GM12878 (cell line): ENCODE data around the gene SLC38A9. TPM values are rescaled to one million over a fixed set of nuclear protein-coding genes. Genes with fewer than 3 reads are reported as not detected.

Source experiments
- E2F4 ChIP-seq: IDR thresholded peaks from 2 replicates; pipeline ENCODE4 v1.6.1; 2012; ENCODE audit warnings: low read depth, low read length, improper control_type of control experiment
- EP300 ChIP-seq, 2 experiments: fragments of 150-350 bp in 1 of 2; IDR thresholded peaks; 2 replicates each; pipeline ENCODE4 v1.6.1; 2011 to 2012; ENCODE audit warnings: low read depth in 2 of 2, low read length in 2 of 2, borderline replicate concordance in 1 of 2, improper control_type of control experiment in 1 of 2, inconsistent platforms in 1 of 2; ENCODE audit not compliant: control insufficient read depth in 1 of 2
- EZH2 ChIP-seq: IDR thresholded peaks from 2 replicates; pipeline ENCODE4 v1.6.1; 2012; ENCODE audit warnings: low read depth, mild to moderate bottlenecking, control low read depth, inconsistent platforms, low read length, borderline replicate concordance; ENCODE audit not compliant: control insufficient read depth
- HSF1 ChIP-seq: fragments of 150-350 bp; IDR thresholded peaks from 2 replicates; pipeline ENCODE4 v1.6.1; 2014; ENCODE audit warnings: mild to moderate bottlenecking, low read depth, low read length
- IKZF1 ChIP-seq: fragments of 450-650 bp; conservative IDR thresholded peaks from 2 replicates; pipeline ENCODE4 v1.6.1; 2017; ENCODE audit warnings: antibody characterized with exemption, mild to moderate bottlenecking
- KLF5 ChIP-seq: fragments of 450-650 bp; IDR thresholded peaks from 2 replicates; pipeline ENCODE4 v1.6.1; 2014; ENCODE audit warnings: mild to moderate bottlenecking; ENCODE audit not compliant: partially characterized antibody
- MEF2A ChIP-seq: IDR thresholded peaks from 2 replicates; pipeline ENCODE4 v1.6.1; 2011; ENCODE audit warnings: low read depth, mild to moderate bottlenecking, low read length, moderate library complexity; ENCODE audit not compliant: insufficient read depth
- MLLT1 ChIP-seq: fragments of 450-650 bp; IDR thresholded peaks from 2 replicates; pipeline ENCODE4 v1.6.1; 2016; ENCODE audit warnings: mild to moderate bottlenecking
- MTA2 ChIP-seq: fragments of 450-650 bp; IDR thresholded peaks from 2 replicates; pipeline ENCODE4 v1.6.1; 2016; ENCODE audit warnings: low read depth, mild to moderate bottlenecking, moderate library complexity
- NFIC ChIP-seq: IDR thresholded peaks from 2 replicates; pipeline ENCODE4 v1.6.1; 2012; ENCODE audit warnings: low read depth, mild to moderate bottlenecking, inconsistent platforms, low read length, moderate library complexity
- RUNX3 ChIP-seq: IDR thresholded peaks from 2 replicates; pipeline ENCODE4 v1.6.1; 2012; ENCODE audit warnings: low read length, inconsistent platforms
- ZNF384 ChIP-seq: IDR thresholded peaks from 2 replicates; pipeline ENCODE4 v1.6.1; 2012; ENCODE audit warnings: low read depth, mild to moderate bottlenecking, low read length, improper control_type of control experiment, borderline replicate concordance
- ZZZ3 ChIP-seq: IDR thresholded peaks from 2 replicates; pipeline ENCODE4 v1.6.1; 2011; ENCODE audit warnings: low read depth; ENCODE audit not compliant: control insufficient read depth, insufficient read length
- polyA plus RNA-seq, 11 experiments: library from polyadenylated mRNA; depleted of rRNA in 4 of 11; unstranded in 6 of 11; stranded (reverse) in 5 of 11; fragments of >200 nt; fragmentation: Nextera tagmentation in 4 of 11; fragmentation: Illumina TruSeq in 1 of 11; extraction: Ambion mirVana in 4 of 11; extraction: Trizol in 1 of 11; gene quantifications; 1 replicate in 1 of 11; 2 replicates in 10 of 11; pipeline versions ENCODE4 v1.2.1 to v1.2.3, GENCODE V29; 2011 to 2016; ENCODE audit warnings: inconsistent platforms in 2 of 11, missing spikeins in 2 of 11, low read depth in 1 of 11
- total RNA-seq, 4 experiments: library from RNA; depleted of rRNA in 3 of 4; stranded (reverse); fragments of >200 nt in 3 of 4; fragmentation: Illumina TruSeq in 1 of 4; extraction: Trizol in 1 of 4; gene quantifications; 2 replicates each; pipeline versions ENCODE4 v1.2.1 to v1.2.3, GENCODE V29; 2013 to 2021

Gene SLC38A9
- total and polyA plus RNA-seq, 10 of the 15 experiments (the other 5 are each of a cell fraction or from before 2014, with no cell fraction given): 8.5 to 35.1 (median 23.0) TPM

- TF ChIP-seq KLF5: no peak
- no peak for TF ChIP-seq E2F4
- TF ChIP-seq IKZF1: peak; percentile 25; the same call in 1 of the 2 replicates
- TF ChIP-seq RUNX3: peak; percentile 78
- TF ChIP-seq MEF2A: peak; percentile 59; the same call in 1 of the 2 replicates
- TF ChIP-seq ZZZ3: no peak
- 0 out of 2 replicates have a peak, but pooled peaks have one; percentile 42 for TF ChIP-seq NFIC
- peak; percentile 33; the same call in 1 of the 2 replicates for TF ChIP-seq ZNF384
- peak; percentile 14 to 56; a peak in 2 of 4 replicates for TF ChIP-seq EP300 (IDR thresholded peaks at IDR 0.05; ENCODE audit: borderline replicate concordance in 1 of 2, control insufficient read depth in 1 of 2, low read depth in 2 of 2, low read length in 2 of 2)
- TF ChIP-seq MLLT1: no peak
- TF ChIP-seq HSF1: no peak
- peak; percentile 59; the same call in 1 of the 2 replicates for TF ChIP-seq MTA2
- TF ChIP-seq EZH2: no peak
Observed at GRCh38 chr5:55582256-55582655, 129.9 kb downstream of the SLC38A9 start (continued).
